Nephron progenitor cell (in vitro differentiated cells): Measurements from ENCODE around the gene ATP10B.

ENCODE experiments used
- DNase-seq: peaks from one replicate; pipeline ENCODE4 v3.0.0; 2021
- H3K27ac Mint-ChIP-seq: 2 replicates; pipeline ENCODE4 v1.8.0; 2021; ENCODE audit warnings: mild to moderate bottlenecking, moderate library complexity, mixed read lengths
- H3K27me3 Mint-ChIP-seq: 2 replicates; pipeline ENCODE4 v1.8.0; 2021; ENCODE audit warnings: mild to moderate bottlenecking, low read depth, mixed read lengths; ENCODE audit not compliant: poor library complexity
- H3K36me3 Mint-ChIP-seq: 2 replicates; pipeline ENCODE4 v1.8.0; 2021; ENCODE audit warnings: low read depth, mixed read lengths
- H3K4me1 Mint-ChIP-seq: 2 replicates; pipeline ENCODE4 v1.8.0; 2021; ENCODE audit warnings: mixed read lengths
- H3K4me3 Mint-ChIP-seq: 2 replicates; pipeline ENCODE4 v1.8.0; 2021; ENCODE audit warnings: mild to moderate bottlenecking, moderate library complexity, mixed read lengths
- H3K9me3 Mint-ChIP-seq: 2 replicates; pipeline ENCODE4 v1.8.0; 2021; ENCODE audit warnings: mild to moderate bottlenecking, moderate library complexity, mixed read lengths
- TF ChIP-seq, protein P1 (sequence below): fragments of 200-600 bp; sonication (generic); IDR thresholded peaks from 2 replicates; pipeline ENCODE4 v1.5.0; 2021; ENCODE audit warnings: antibody characterized with exemption

The ATP10B gene

DNA sequence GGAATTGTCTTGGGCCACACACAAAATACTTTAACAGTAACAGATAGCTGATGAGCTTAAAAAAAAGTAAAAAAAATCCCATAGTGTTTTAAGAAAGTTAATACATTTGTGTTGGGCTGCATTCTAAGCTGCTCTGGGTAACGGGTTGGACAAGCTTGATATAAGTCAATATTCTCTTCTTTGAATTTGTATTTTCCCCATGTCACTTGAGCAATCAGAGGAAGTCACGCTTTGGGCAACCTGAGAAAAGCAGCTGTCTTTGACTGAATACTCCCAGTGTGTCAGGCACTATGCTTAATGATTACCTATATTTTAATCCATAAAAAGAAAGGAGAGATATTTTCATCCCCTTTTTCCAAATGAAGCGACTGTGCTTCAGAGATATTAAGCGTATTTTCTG is 84.9 kb downstream of the ATP10B start:
- no peak overlapping the region for H3K4me3 Mint-ChIP-seq
- H3K36me3 Mint-ChIP-seq: no peaks in the 10 kb centered on the region
- DNase-seq: no peak
- no peaks in the 10 kb centered on the region for H3K4me1 Mint-ChIP-seq
- TF ChIP-seq, protein P1, sequence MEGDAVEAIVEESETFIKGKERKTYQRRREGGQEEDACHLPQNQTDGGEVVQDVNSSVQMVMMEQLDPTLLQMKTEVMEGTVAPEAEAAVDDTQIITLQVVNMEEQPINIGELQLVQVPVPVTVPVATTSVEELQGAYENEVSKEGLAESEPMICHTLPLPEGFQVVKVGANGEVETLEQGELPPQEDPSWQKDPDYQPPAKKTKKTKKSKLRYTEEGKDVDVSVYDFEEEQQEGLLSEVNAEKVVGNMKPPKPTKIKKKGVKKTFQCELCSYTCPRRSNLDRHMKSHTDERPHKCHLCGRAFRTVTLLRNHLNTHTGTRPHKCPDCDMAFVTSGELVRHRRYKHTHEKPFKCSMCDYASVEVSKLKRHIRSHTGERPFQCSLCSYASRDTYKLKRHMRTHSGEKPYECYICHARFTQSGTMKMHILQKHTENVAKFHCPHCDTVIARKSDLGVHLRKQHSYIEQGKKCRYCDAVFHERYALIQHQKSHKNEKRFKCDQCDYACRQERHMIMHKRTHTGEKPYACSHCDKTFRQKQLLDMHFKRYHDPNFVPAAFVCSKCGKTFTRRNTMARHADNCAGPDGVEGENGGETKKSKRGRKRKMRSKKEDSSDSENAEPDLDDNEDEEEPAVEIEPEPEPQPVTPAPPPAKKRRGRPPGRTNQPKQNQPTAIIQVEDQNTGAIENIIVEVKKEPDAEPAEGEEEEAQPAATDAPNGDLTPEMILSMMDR: no peak
- no peak overlapping the region for H3K27ac Mint-ChIP-seq
- H3K9me3 Mint-ChIP-seq: peaks cover under 1% of the 10 kb centered on the region
- no peaks in the 10 kb centered on the region for H3K27me3 Mint-ChIP-seq

DNA sequence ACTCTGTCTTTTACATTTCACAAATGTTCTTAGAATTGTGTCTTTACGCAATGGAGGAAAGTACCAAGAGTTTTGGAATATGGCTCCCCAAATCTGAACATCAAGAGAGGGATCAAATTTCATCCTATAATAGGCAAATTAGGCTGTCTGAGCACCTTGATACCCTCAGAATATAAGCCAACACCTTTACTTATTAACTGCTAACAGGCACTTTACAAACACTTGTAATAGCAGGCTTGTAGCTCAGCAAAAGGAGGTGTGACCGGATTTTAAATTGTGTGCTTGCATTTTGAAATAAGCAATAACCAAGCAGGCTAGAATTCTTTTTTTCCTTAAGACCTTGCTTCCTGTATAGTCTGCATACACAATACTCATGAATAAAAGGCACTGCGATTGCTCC is 92.0 kb downstream of the ATP10B start:
- H3K27me3 Mint-ChIP-seq: no peaks in the 10 kb centered on the region
- no peak overlapping the region for H3K27ac Mint-ChIP-seq
- H3K4me1 Mint-ChIP-seq: no peaks in the 10 kb centered on the region
- no peak for DNase-seq
- H3K9me3 Mint-ChIP-seq: peaks cover 3% of the 10 kb centered on the region
- TF ChIP-seq, protein P1: no peak
- no peak overlapping the region for H3K4me3 Mint-ChIP-seq
- H3K36me3 Mint-ChIP-seq: no peaks in the 10 kb centered on the region

DNA sequence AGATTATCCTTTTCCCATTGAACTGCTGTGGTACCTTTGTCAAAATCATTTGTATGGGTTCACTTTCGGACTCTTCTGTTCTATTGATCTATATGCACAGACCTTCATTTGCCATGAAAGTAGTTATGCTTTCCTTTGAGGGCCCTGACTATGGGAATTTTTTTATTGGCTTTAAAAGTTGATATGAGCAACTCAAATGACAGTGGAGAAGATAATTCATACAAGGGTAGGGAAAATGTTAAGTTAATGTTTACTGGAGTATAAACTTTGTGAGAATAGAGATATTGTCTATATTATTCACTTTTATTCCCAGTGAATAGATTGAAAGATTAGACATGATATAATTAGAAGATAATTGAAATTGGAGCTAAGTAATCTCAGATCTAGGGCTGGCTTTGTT is 94.8 kb downstream of the ATP10B start:
- Mint-ChIP-seq H3K27me3 (no peaks in the 10 kb centered on the region), H3K4me1 (no peaks in the 10 kb centered on the region), H3K27ac (no peak overlapping the region), H3K4me3 (no peak overlapping the region), H3K36me3 (no peaks in the 10 kb centered on the region), H3K9me3 (peaks cover 3% of the 10 kb centered on the region)
- no peak for DNase-seq
- TF ChIP-seq, protein P1: no peak

GRCh38 chr5:160750938-160751657 is 100.9 kb downstream of the ATP10B start:
- Mint-ChIP-seq H3K27ac (no peak overlapping the region), H3K4me1 (no peaks in the 10 kb centered on the region), H3K27me3 (no peaks in the 10 kb centered on the region), H3K9me3 (no peaks in the 10 kb centered on the region), H3K36me3 (no peaks in the 10 kb centered on the region), H3K4me3 (no peak overlapping the region)
- DNase-seq: no peak
- TF ChIP-seq, protein P1: no peak

GRCh38 chr5:160749682-160750081 is 102.3 kb downstream of the ATP10B start:
- Mint-ChIP-seq H3K27ac (no peak overlapping the region), H3K36me3 (no peaks in the 10 kb centered on the region), H3K9me3 (no peaks in the 10 kb centered on the region), H3K4me3 (no peak overlapping the region), H3K4me1 (no peaks in the 10 kb centered on the region), H3K27me3 (no peaks in the 10 kb centered on the region)
- TF ChIP-seq, protein P1: no peak
- DNase-seq: no peak

DNA sequence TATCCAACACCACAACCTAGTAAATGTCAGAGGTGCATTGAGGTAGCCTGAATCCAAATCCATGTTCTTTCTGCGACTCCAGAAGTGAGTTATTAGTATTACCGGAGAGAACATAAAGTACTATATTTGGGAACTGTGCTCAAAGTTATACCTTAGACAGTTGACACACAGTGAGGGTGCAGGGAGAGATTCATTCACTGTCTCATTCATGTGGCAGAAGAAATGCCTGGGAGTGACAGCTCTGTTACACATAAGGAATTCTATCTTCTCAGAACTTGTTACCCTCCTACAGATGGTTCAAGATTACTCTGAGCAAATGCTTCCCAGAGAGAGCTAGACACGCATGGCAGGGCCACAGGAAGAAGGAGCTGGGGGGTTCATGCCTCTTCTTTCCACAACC is 103.0 kb downstream of the ATP10B start:
- no peaks in the 10 kb centered on the region for H3K4me1 Mint-ChIP-seq
- H3K27me3 Mint-ChIP-seq: no peaks in the 10 kb centered on the region
- no peak overlapping the region for H3K4me3 Mint-ChIP-seq
- TF ChIP-seq, protein P1: no peak
- no peak for DNase-seq
- H3K36me3 Mint-ChIP-seq: no peaks in the 10 kb centered on the region
- no peaks in the 10 kb centered on the region for H3K9me3 Mint-ChIP-seq
- no peak overlapping the region for H3K27ac Mint-ChIP-seq
